Measurements from ENCODE around the gene PROZ. TPM values are rescaled to one million over a fixed set of nuclear protein-coding genes. Genes with fewer than 3 reads are reported as not detected.

The PROZ gene
- total RNA-seq, 1 donor from 2014 or later: not detected

- no peak for DNase-seq (ENCODE audit: extremely low spot score, unreplicated experiment)
- Mint-ChIP-seq H3K27ac (ENCODE audit: unreplicated experiment) (no peak overlapping the region), H3K36me3 (ENCODE audit: unreplicated experiment) (no peaks in the 10 kb centered on the region), H3K4me1 (ENCODE audit: unreplicated experiment) (no peaks in the 10 kb centered on the region), H3K27me3 (ENCODE audit: unreplicated experiment) (peaks cover 16% of the 10 kb centered on the region), H3K4me3 (ENCODE audit: unreplicated experiment) (no peak overlapping the region), H3K9me3 (ENCODE audit: unreplicated experiment) (no peaks in the 10 kb centered on the region)
- TF ChIP-seq, protein P1, sequence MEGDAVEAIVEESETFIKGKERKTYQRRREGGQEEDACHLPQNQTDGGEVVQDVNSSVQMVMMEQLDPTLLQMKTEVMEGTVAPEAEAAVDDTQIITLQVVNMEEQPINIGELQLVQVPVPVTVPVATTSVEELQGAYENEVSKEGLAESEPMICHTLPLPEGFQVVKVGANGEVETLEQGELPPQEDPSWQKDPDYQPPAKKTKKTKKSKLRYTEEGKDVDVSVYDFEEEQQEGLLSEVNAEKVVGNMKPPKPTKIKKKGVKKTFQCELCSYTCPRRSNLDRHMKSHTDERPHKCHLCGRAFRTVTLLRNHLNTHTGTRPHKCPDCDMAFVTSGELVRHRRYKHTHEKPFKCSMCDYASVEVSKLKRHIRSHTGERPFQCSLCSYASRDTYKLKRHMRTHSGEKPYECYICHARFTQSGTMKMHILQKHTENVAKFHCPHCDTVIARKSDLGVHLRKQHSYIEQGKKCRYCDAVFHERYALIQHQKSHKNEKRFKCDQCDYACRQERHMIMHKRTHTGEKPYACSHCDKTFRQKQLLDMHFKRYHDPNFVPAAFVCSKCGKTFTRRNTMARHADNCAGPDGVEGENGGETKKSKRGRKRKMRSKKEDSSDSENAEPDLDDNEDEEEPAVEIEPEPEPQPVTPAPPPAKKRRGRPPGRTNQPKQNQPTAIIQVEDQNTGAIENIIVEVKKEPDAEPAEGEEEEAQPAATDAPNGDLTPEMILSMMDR (IDR thresholded peaks at IDR 0.05): no peak
Observed at GRCh38 chr13:113140677-113141600, 17.5 kb upstream of the PROZ start.

- H3K9me3 Mint-ChIP-seq (ENCODE audit: unreplicated experiment): no peaks in the 10 kb centered on the region
- H3K27ac Mint-ChIP-seq (ENCODE audit: unreplicated experiment): no peak overlapping the region
- no peaks in the 10 kb centered on the region for H3K36me3 Mint-ChIP-seq (ENCODE audit: unreplicated experiment)
- H3K27me3 Mint-ChIP-seq (ENCODE audit: unreplicated experiment): peaks cover 13% of the 10 kb centered on the region
- H3K4me3 Mint-ChIP-seq (ENCODE audit: unreplicated experiment): no peak overlapping the region
- no peaks in the 10 kb centered on the region for H3K4me1 Mint-ChIP-seq (ENCODE audit: unreplicated experiment)
- no peak for DNase-seq (ENCODE audit: extremely low spot score, unreplicated experiment)
- TF ChIP-seq, protein P1 (IDR thresholded peaks at IDR 0.05): no peak
Observed at GRCh38 chr13:113141601-113141970, 16.9 kb upstream of the PROZ start.

- DNase-seq (ENCODE audit: extremely low spot score, unreplicated experiment): peak; percentile 54
- no peaks in the 10 kb centered on the region for H3K4me1 Mint-ChIP-seq (ENCODE audit: unreplicated experiment)
- no peaks in the 10 kb centered on the region for H3K9me3 Mint-ChIP-seq (ENCODE audit: unreplicated experiment)
- no peak overlapping the region for H3K4me3 Mint-ChIP-seq (ENCODE audit: unreplicated experiment)
- TF ChIP-seq, protein P1 (IDR thresholded peaks at IDR 0.05): no peak
- H3K36me3 Mint-ChIP-seq (ENCODE audit: unreplicated experiment): no peaks in the 10 kb centered on the region
- H3K27me3 Mint-ChIP-seq (ENCODE audit: unreplicated experiment): peaks cover 5% of the 10 kb centered on the region
- no peak overlapping the region for H3K27ac Mint-ChIP-seq (ENCODE audit: unreplicated experiment)
Observed at GRCh38 chr13:113142876-113143275, 15.6 kb upstream of the PROZ start.

DNA sequence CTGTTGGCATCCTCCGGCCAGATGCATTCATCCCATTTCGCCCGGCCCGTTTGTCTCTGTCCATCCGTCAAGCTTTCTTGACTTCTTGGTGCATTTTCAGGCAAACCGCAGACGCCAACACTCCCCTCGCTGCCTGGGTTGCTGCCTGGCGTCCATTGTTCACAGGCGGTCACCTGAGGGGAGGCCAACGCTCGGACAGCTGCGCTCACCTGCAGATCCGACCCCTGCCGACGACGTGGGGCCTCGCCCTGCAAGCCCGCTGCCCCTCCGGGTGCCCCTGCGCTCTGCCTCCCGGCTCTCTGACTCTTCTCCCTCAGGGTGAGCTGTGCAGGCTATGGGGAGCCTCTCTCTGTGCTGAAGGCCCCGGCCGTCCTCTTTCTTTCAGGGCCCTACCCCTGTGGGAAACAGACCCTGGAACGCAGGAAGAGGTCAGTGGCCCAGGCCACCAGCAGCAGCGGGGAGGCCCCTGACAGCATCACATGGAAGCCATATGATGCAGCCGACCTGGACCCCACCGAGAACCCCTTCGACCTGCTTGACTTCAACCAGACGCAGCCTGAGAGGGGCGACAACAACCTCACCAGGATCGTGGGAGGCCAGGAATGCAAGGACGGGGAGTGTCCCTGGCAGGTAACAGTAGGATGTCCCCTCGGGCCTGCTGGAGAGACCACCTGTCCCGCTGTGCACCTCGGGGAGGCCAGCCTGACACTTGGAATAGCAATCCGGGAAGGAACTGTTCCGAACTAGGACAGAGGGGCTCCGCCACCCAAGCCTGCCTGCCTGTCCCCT lies 14.8 kb upstream of the PROZ start:
- TF ChIP-seq, protein P1 (IDR thresholded peaks at IDR 0.05): no peak
- H3K9me3 Mint-ChIP-seq (ENCODE audit: unreplicated experiment): no peaks in the 10 kb centered on the region
- no peak for DNase-seq (ENCODE audit: extremely low spot score, unreplicated experiment)
- H3K27me3 Mint-ChIP-seq (ENCODE audit: unreplicated experiment): peaks cover 4% of the 10 kb centered on the region
- no peak overlapping the region for H3K27ac Mint-ChIP-seq (ENCODE audit: unreplicated experiment)
- H3K36me3 Mint-ChIP-seq (ENCODE audit: unreplicated experiment): no peaks in the 10 kb centered on the region
- no peak overlapping the region for H3K4me3 Mint-ChIP-seq (ENCODE audit: unreplicated experiment)
- H3K4me1 Mint-ChIP-seq (ENCODE audit: unreplicated experiment): no peaks in the 10 kb centered on the region

GRCh38 chr13:113144255-113144629 lies 14.2 kb upstream of the PROZ start:
- H3K4me1 Mint-ChIP-seq (ENCODE audit: unreplicated experiment): no peaks in the 10 kb centered on the region

More at GRCh38 chr13:113144255-113144629, 14.2 kb upstream of the PROZ start:
- Mint-ChIP-seq H3K9me3 (ENCODE audit: unreplicated experiment) (no peaks in the 10 kb centered on the region), H3K36me3 (ENCODE audit: unreplicated experiment) (no peaks in the 10 kb centered on the region), H3K27me3 (ENCODE audit: unreplicated experiment) (no peaks in the 10 kb centered on the region), H3K27ac (ENCODE audit: unreplicated experiment) (no peak overlapping the region), H3K4me3 (ENCODE audit: unreplicated experiment) (no peak overlapping the region)
- DNase-seq (ENCODE audit: extremely low spot score, unreplicated experiment): peak; percentile 67
- TF ChIP-seq, protein P1 (IDR thresholded peaks at IDR 0.05): no peak
